HUES48 (cell line): ENCODE results near the gene TM6SF1.
"Not testable (repeated sequence)": the region's sequence is repeated elsewhere in the genome, so short reads cannot be mapped to it uniquely, and the experiment has no call there.

Source experiments
- H3K27ac ChIP-seq: one replicate; pipeline ENCODE4 v1.7.0; 2013; ENCODE audit warnings: low read depth, low read length, inconsistent platforms
- H3K27me3 ChIP-seq: 2 replicates; pipeline ENCODE4 v1.6.1; 2013; ENCODE audit warnings: mild to moderate bottlenecking, low read length; ENCODE audit not compliant: control insufficient read depth, insufficient read depth
- H3K36me3 ChIP-seq: 2 replicates; pipeline ENCODE4 v1.6.1; 2013; ENCODE audit warnings: low read length; ENCODE audit not compliant: control insufficient read depth, insufficient read depth
- H3K4me1 ChIP-seq: 2 replicates; pipeline ENCODE4 v1.6.1; 2013; ENCODE audit warnings: mild to moderate bottlenecking, low read length; ENCODE audit not compliant: control insufficient read depth, insufficient read depth
- H3K4me3 ChIP-seq: 2 replicates; pipeline ENCODE4 v1.5.1; 2013; ENCODE audit warnings: mild to moderate bottlenecking, low read depth, low read length
- H3K9ac ChIP-seq: 2 replicates; pipeline ENCODE4 v1.6.1; 2013; ENCODE audit warnings: mild to moderate bottlenecking, low read depth, low read length, moderate library complexity
- H3K9me3 ChIP-seq: 2 replicates; pipeline ENCODE4 v1.6.1; 2013; ENCODE audit warnings: low read length; ENCODE audit not compliant: control insufficient read depth, insufficient read depth

Gene TM6SF1

GRCh38 chr15:83153288-83153687 is 45.8 kb downstream of the TM6SF1 start:
- Histone ChIP-seq H3K27ac (no peak overlapping the region), H3K9ac (no peak overlapping the region), H3K4me1 (peaks cover 14% of the 10 kb centered on the region; the same call in 1 of the 2 replicates), H3K36me3 (peaks cover 79% of the 10 kb centered on the region), H3K27me3 (no peaks in the 10 kb centered on the region), H3K9me3 (no peaks in the 10 kb centered on the region), H3K4me3 (no peak overlapping the region)

- Histone ChIP-seq H3K36me3 (peaks cover 70% of the 10 kb centered on the region), H3K9me3 (no peaks in the 10 kb centered on the region), H3K27ac (no peak overlapping the region), H3K27me3 (no peaks in the 10 kb centered on the region), H3K4me1 (peaks cover 8% of the 10 kb centered on the region; the same call in 1 of the 2 replicates), H3K9ac (no peak overlapping the region), H3K4me3 (no peak overlapping the region)
Observed at GRCh38 chr15:83155942-83156341, 48.5 kb downstream of the TM6SF1 start.

GRCh38 chr15:83158393-83158792 is 50.9 kb downstream of the TM6SF1 start:
- Histone ChIP-seq H3K27me3 (no peaks in the 10 kb centered on the region), H3K4me3 (no peak overlapping the region), H3K9ac (no peak overlapping the region), H3K27ac (no peak overlapping the region), H3K9me3 (no peaks in the 10 kb centered on the region), H3K4me1 (peaks cover 8% of the 10 kb centered on the region; the same call in 1 of the 2 replicates), H3K36me3 (peaks cover 75% of the 10 kb centered on the region)

- Histone ChIP-seq H3K9me3 (no peaks in the 10 kb centered on the region), H3K36me3 (peaks cover 58% of the 10 kb centered on the region), H3K27me3 (no peaks in the 10 kb centered on the region)
Observed at GRCh38 chr15:83160741-83161140, 53.3 kb downstream of the TM6SF1 start.

GRCh38 chr15:83163032-83163431 is 55.6 kb downstream of the TM6SF1 start:
- Histone ChIP-seq H3K27ac (no peak overlapping the region), H3K4me1 (peaks cover 12% of the 10 kb centered on the region), H3K9me3 (no peaks in the 10 kb centered on the region), H3K27me3 (no peaks in the 10 kb centered on the region), H3K4me3 (no peak overlapping the region), H3K9ac (no peak overlapping the region), H3K36me3 (peaks cover 35% of the 10 kb centered on the region)

More at GRCh38 chr15:83160741-83161140, 53.3 kb downstream of the TM6SF1 start:
- Histone ChIP-seq H3K4me1 (peaks cover 8% of the 10 kb centered on the region; the same call in 1 of the 2 replicates), H3K4me3 (no peak overlapping the region), H3K27ac (no peak overlapping the region), H3K9ac (no peak overlapping the region)

- peaks cover 26% of the 10 kb centered on the region for H3K36me3 ChIP-seq
- peaks cover 12% of the 10 kb centered on the region for H3K4me1 ChIP-seq
- no peaks in the 10 kb centered on the region for H3K9me3 ChIP-seq
- no peak overlapping the region for H3K4me3 ChIP-seq
- H3K9ac ChIP-seq = no peak overlapping the region
- no peaks in the 10 kb centered on the region for H3K27me3 ChIP-seq
- no peak overlapping the region for H3K27ac ChIP-seq
Observed at GRCh38 chr15:83164111-83164770, 56.8 kb downstream of the TM6SF1 start.

GRCh38 chr15:83164771-83165404 is 57.4 kb downstream of the TM6SF1 start:
- H3K36me3 ChIP-seq = peaks cover 20% of the 10 kb centered on the region
- H3K9ac ChIP-seq = no peak overlapping the region
- no peaks in the 10 kb centered on the region for H3K9me3 ChIP-seq
- H3K27me3 ChIP-seq = no peaks in the 10 kb centered on the region
- H3K4me1 ChIP-seq = peaks cover 12% of the 10 kb centered on the region
- H3K4me3 ChIP-seq = no peak overlapping the region
- H3K27ac ChIP-seq = no peak overlapping the region

GRCh38 chr15:83166218-83166617 is 58.8 kb downstream of the TM6SF1 start:
- H3K27ac ChIP-seq = no peak overlapping the region
- H3K4me3 ChIP-seq = no peak overlapping the region
- H3K9ac ChIP-seq = no peak overlapping the region
- H3K27me3 ChIP-seq = no peaks in the 10 kb centered on the region
- peaks cover 14% of the 10 kb centered on the region for H3K36me3 ChIP-seq
- H3K4me1 ChIP-seq = peaks cover 12% of the 10 kb centered on the region
- no peaks in the 10 kb centered on the region for H3K9me3 ChIP-seq

- peaks cover 12% of the 10 kb centered on the region for H3K4me1 ChIP-seq
- H3K27me3 ChIP-seq = no peaks in the 10 kb centered on the region
- H3K9me3 ChIP-seq = no peaks in the 10 kb centered on the region
- no peak overlapping the region for H3K27ac ChIP-seq
- no peak overlapping the region for H3K9ac ChIP-seq
- H3K4me3 ChIP-seq = no peak overlapping the region
- peaks cover 8% of the 10 kb centered on the region for H3K36me3 ChIP-seq
Observed at GRCh38 chr15:83166830-83167229, 59.4 kb downstream of the TM6SF1 start.

GRCh38 chr15:83169576-83169975 is 62.1 kb downstream of the TM6SF1 start:
- not testable (repeated sequence) for H3K27ac ChIP-seq, H3K9me3 ChIP-seq, H3K9ac ChIP-seq, H3K27me3 ChIP-seq, H3K4me3 ChIP-seq, H3K36me3 ChIP-seq
- H3K4me1 ChIP-seq = peaks cover 12% of the 10 kb centered on the region

GRCh38 chr15:83170474-83171165 is 63.2 kb downstream of the TM6SF1 start:
- Histone ChIP-seq H3K27me3 (no peaks in the 10 kb centered on the region), H3K4me3 (no peak overlapping the region), H3K27ac (no peak overlapping the region), H3K9me3 (no peaks in the 10 kb centered on the region), H3K36me3 (no peaks in the 10 kb centered on the region), H3K4me1 (peaks cover 12% of the 10 kb centered on the region), H3K9ac (no peak overlapping the region)
